H1 (cell line): Measurements from ENCODE around the gene C17orf50.

Experiments used
- ASH2L ChIP-seq: fragments of 200-600, 300-600 bp; sonication (generic); IDR thresholded peaks from one replicate; pipeline ENCODE4 v1.7.1; 2017; ENCODE audit warnings: low read length
- CREB1 ChIP-seq: IDR thresholded peaks from 2 replicates; pipeline ENCODE4 v1.6.1; 2012; ENCODE audit warnings: inconsistent platforms
- EP300 ChIP-seq, 2 experiments: IDR thresholded peaks; 1 replicate in 1 of 2; 2 replicates in 1 of 2; pipeline ENCODE4 v1.6.1; 2011 to 2012; ENCODE audit warnings: low read depth in 2 of 2, low read length in 2 of 2, mild to moderate bottlenecking in 2 of 2, borderline replicate concordance in 1 of 2, inconsistent platforms in 1 of 2, moderate library complexity in 1 of 2
- EZH2 ChIP-seq: fragments of 200-600 bp; sonication (generic); IDR thresholded peaks from 2 replicates; pipeline ENCODE4 v1.7.1; 2012; ENCODE audit warnings: low read depth, mild to moderate bottlenecking, moderate library complexity, low read length, inconsistent platforms; ENCODE audit not compliant: severe bottlenecking
- JUN ChIP-seq: IDR thresholded peaks from 2 replicates; pipeline ENCODE4 v1.6.1; 2011; ENCODE audit warnings: low read depth, mild to moderate bottlenecking, improper control_type of control experiment, low read length
- JUND ChIP-seq: IDR thresholded peaks from 2 replicates; pipeline ENCODE4 v1.6.1; 2011; ENCODE audit warnings: mild to moderate bottlenecking, improper control_type of control experiment, low read length
- POLR2AphosphoS5 ChIP-seq: IDR thresholded peaks from 2 replicates; pipeline ENCODE4 v1.6.1; 2011; ENCODE audit warnings: low read depth, low read length
- RFX5 ChIP-seq: IDR thresholded peaks from 2 replicates; pipeline ENCODE4 v1.6.1; 2011; ENCODE audit warnings: low read depth, low read length, improper control_type of control experiment, borderline replicate concordance
- SRF ChIP-seq: IDR thresholded peaks from 2 replicates; pipeline ENCODE4 v1.6.1; 2011; ENCODE audit warnings: mild to moderate bottlenecking, low read depth, low read length, moderate library complexity
- TF ChIP-seq, protein P1 (sequence below), 3 experiments: IDR thresholded peaks; 1 replicate in 2 of 3; 2 replicates in 1 of 3; pipeline versions ENCODE4 v1.5.1 to v1.6.1; 2011; ENCODE audit warnings: low read length in 3 of 3, mild to moderate bottlenecking in 3 of 3, inconsistent platforms in 2 of 3, low read depth in 1 of 3, moderate library complexity in 1 of 3; ENCODE audit not compliant: insufficient read depth in 1 of 3; ENCODE audit errors: control extremely low read depth in 1 of 3

DNA sequence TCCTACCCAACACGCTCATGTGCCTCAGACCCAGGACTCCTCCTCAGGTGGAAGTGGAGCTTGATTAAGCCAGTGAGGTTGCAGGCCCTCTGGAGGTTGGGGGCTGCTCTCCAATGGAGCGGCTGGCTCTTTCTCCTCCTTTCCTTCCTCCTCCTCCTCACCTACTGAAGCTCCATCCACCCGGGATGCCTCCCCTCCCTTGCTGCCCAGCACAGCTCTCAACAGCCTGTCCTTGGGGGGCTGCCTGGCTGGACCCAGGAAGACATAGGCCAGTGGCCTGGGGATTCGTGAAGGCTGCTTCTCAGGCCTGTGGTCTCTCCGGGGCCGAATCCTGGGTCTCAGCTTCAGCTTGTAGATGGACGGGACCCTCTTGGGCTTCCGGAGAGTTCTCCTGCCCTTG lies 15.9 kb upstream of the C17orf50 start:
- TF ChIP-seq, protein P1, sequence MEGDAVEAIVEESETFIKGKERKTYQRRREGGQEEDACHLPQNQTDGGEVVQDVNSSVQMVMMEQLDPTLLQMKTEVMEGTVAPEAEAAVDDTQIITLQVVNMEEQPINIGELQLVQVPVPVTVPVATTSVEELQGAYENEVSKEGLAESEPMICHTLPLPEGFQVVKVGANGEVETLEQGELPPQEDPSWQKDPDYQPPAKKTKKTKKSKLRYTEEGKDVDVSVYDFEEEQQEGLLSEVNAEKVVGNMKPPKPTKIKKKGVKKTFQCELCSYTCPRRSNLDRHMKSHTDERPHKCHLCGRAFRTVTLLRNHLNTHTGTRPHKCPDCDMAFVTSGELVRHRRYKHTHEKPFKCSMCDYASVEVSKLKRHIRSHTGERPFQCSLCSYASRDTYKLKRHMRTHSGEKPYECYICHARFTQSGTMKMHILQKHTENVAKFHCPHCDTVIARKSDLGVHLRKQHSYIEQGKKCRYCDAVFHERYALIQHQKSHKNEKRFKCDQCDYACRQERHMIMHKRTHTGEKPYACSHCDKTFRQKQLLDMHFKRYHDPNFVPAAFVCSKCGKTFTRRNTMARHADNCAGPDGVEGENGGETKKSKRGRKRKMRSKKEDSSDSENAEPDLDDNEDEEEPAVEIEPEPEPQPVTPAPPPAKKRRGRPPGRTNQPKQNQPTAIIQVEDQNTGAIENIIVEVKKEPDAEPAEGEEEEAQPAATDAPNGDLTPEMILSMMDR (IDR thresholded peaks at IDR 0.05; ENCODE audit: control extremely low read depth in 1 of 3, insufficient read depth in 1 of 3, low read depth in 1 of 3, low read length in 3 of 3) = no peak
- TF ChIP-seq RFX5 = no peak
- TF ChIP-seq CREB1 = no peak
- no peak for TF ChIP-seq SRF
- no peak for TF ChIP-seq JUND
- no peak for TF ChIP-seq POLR2AphosphoS5
- TF ChIP-seq ASH2L = no peak
- no peak for TF ChIP-seq JUN
- TF ChIP-seq EP300 (IDR thresholded peaks at IDR 0.05; ENCODE audit: borderline replicate concordance in 1 of 2, low read depth in 2 of 2, low read length in 2 of 2) = no peak
- TF ChIP-seq EZH2 = no peak
